AG09319 (cell line): ENCODE data around the gene RBMS1.

Experiments
- DNase-seq: peaks from one replicate; pipeline ENCODE4 v3.0.0-alpha.2; 2010; ENCODE audit warnings: low read depth; ENCODE audit errors: extremely low read depth
- TF ChIP-seq, protein P1 (sequence below): IDR thresholded peaks from 2 replicates; pipeline ENCODE4 v1.5.1; 2011; ENCODE audit warnings: low read depth, mild to moderate bottlenecking, inconsistent platforms, low read length, moderate library complexity

The RBMS1 gene

DNA sequence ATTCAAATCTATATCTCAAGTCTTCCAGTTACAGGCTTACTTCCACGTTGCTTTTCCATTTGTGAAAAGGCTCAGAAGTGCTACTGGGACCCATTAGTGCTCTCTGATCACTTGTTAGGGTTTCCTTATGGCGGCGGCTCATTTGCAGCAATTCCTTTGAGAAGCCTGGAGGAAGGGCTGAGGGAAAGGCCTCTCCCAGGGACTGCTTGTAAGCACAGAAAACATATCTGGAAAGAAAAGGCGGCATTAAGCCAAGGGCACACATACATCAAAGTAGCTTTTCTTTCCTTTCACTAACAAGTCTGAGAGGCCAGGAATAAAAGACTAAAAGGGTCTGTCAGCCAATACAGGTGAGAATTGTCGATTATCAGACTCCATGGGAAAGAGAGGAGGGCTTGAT is 254.2 kb downstream of the RBMS1 start:
- TF ChIP-seq, protein P1, sequence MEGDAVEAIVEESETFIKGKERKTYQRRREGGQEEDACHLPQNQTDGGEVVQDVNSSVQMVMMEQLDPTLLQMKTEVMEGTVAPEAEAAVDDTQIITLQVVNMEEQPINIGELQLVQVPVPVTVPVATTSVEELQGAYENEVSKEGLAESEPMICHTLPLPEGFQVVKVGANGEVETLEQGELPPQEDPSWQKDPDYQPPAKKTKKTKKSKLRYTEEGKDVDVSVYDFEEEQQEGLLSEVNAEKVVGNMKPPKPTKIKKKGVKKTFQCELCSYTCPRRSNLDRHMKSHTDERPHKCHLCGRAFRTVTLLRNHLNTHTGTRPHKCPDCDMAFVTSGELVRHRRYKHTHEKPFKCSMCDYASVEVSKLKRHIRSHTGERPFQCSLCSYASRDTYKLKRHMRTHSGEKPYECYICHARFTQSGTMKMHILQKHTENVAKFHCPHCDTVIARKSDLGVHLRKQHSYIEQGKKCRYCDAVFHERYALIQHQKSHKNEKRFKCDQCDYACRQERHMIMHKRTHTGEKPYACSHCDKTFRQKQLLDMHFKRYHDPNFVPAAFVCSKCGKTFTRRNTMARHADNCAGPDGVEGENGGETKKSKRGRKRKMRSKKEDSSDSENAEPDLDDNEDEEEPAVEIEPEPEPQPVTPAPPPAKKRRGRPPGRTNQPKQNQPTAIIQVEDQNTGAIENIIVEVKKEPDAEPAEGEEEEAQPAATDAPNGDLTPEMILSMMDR, result no peak
- DNase-seq, result no peak

DNA sequence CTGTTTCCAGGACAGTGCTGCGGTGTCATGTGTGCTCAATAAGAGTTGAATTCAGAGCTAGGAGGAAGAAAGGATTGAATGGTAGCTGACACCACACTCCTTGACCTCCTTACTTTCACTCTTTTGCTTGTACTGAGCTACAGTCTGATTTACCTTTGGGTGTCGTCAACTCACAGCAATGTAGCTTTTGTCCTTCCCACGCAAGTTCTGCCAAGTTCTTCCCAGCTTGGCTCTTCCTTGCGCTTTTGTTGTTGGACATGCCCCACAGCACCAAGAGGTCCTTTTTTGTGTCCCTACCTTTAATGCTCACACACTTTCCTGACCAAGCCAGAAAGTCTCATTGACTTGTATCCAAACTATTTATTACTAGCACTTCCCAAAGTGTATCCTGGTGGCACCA is 255.2 kb downstream of the RBMS1 start:
- no peak for DNase-seq
- TF ChIP-seq, protein P1, result no peak

DNA sequence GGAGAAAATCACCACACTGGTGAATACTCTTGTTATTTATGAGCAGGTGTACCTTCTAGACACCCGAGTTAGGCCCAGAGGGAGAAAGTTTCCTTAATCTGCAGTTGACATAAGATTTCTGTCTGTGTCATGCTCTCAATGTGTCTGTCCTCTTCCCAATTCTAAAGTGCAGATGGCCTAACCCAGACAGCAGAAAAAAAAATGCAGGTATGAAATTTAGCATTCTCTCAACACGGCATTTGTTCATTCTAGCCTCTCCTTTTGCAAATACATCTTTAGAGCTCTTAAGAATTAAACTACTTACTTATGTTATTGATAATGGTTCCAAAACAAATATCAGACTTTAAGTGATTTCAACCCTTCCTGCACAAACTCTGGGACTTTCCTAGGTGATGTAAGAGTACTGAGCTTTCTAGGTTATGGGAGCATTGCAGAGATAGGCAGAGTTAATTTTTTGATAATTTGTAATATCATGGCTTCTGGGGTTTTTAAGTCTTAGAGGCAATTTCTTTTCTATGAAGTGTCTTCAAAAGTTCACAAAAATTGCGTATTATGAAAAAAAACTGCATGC is 260.6 kb downstream of the RBMS1 start:
- TF ChIP-seq, protein P1, result no peak
- DNase-seq, result no peak

DNA sequence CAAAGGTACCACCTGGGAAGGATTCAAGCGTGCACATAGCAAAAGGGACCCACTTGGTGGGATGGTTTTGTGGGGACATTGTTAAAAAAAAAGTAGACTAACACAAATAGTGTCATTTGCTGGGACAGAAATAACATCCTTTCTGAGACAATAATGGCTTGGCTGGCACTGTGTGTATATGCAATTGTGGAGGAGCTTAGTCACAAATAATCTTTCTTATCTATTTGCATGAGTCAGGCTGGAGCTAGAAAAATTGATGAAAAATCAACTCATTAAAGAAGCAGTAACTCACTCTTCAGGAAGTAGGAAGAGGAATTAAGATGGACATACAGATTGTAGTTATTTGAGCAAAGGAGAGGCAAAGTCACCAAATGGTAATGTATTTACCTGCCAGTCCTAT is 264.0 kb downstream of the RBMS1 start:
- TF ChIP-seq, protein P1, result no peak
- DNase-seq, result no peak

DNA sequence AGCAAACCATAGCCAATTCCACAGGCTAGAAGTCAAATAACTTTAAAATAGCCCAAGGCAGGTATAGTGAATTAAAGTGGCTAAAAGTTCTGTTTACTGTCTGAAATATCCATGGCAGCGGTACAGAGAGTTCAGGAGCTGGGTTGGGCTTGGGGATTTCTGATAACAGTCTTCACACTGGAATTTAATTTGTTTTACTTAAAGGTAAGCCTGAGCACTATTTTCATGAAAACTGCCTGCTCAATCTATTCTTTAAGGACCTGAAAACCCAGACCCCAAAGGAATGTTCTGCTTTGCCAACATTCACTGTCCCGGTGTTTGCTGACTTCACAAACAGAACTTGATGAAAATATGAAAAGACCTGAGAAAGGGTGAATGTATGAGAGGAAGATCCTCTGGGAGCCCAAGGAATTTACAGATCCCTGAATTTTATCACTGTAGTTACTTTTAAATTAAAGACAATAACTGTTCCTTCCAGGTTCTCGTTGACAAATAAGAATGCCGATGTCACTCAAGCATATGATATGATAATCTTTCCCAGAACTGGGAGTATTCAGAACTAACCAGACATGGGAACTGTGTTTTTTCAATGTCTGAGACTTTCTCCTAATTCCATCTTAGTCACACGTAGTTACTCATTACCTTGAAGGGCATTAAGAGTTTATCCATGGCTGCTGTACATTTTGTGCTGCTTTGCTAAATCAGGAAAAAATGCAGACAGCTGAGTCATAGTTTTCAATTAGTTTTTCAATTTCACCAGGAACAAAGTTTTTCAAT is 265.3 kb downstream of the RBMS1 start:
- TF ChIP-seq, protein P1, result no peak
- no peak for DNase-seq

GRCh38 chr2:160227293-160227915 is 266.2 kb downstream of the RBMS1 start:
- TF ChIP-seq, protein P1, result no peak
- DNase-seq, result no peak

DNA sequence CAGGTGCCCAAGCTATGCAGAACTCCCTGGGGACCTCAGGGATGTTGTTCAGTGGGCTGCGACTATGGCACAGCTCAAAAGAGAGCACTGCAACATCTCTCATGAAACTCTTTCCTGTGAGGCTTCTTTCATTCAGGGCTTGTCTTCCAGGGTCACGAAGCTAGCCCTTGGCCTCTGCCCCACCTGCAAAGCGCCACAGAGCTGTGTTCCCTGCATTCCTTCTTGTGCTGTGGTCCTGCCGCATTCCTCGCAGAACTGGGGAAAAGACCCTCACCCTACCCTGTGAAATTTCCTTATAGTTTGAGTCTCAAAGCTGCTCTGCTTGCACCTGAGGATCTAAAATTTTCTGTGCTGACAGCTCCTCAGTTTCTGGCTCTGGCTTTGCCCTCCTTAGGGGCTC is 267.2 kb downstream of the RBMS1 start:
- no peak for DNase-seq
- TF ChIP-seq, protein P1, result no peak
